Measurements from ENCODE around the gene ITCH.
"Not testable (repeated sequence)": the region's sequence is repeated elsewhere in the genome, so short reads cannot be mapped to it uniquely, and the experiment has no call there.

The ITCH gene

DNA sequence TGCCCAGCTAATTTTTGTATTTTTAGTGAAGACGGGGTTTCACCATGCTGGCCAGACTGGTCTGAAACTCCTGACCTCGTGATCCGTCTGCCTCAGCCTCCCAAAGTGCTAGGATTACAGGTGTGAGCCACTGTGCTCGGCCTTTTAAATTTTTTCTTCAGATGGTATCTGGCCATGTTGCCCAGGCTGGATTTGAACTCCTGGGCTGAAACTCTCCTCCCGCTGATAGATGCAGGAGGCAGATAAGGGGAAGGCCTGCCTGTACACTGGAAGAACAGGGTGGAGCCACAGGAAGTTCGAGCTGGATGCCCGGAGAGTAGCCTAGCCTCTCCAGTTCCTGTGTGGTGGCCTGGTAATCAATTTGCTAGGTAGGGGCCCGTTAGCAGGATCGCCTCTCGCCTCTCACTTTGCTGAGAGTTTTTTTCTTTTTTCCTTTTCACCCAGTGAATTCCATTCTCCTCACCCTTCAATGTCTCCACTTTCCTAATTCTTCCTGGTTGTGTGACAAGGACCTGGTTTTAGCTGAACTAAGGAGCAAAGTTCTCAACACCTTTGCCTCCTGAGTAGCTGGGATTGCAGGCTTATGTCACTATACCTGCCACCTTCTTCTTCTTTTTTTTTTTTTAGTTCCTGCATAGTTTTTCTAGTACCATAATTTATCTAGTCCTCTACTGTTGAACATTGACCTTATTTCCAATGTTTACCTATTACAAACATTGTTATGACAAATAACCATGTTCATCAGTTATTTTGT, 19.4 kb upstream of the ITCH start:
- DNase-seq (ENCODE audit: low read depth in 4 of 4, low spot score in 1 of 4) = no peak

DNA sequence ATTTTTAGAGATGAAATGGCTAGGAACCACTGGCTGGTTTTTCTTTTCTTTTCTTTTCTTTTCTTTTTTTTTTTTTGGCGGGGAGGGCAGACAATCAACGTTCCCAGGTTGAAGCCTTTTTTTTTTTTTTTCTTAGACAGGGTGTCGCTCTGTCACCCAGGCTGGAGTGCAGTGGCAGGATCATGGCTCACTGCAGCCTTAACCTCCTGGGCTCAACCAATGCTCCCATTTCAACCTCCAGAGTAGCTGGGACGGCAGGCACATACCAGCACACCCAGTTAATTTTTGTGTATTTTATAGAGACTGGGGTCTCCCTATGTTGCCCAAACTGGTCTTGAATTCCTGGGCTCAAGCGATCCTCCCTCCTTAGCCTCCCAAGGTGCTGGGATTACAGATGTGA, 18.8 kb upstream of the ITCH start:
- DNase-seq (ENCODE audit: low read depth in 4 of 4, low spot score in 1 of 4) = no peak

DNA sequence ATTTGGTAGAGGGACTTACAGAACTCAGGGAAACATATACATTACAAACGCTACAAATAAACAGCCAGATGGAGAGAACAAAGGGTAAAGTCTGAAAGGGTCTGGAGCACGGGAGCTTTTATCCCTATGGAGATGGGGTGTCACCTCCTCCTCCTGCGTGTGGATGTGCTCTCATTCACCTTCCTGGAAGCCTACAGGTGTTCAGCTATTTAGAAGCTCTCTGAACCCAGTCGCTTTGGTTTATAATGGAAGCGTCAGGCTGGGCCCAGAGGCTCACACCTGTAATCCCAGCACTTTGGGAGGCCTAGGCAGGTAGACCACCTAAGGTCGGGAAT, 17.7 kb upstream of the ITCH start:
- DNase-seq (ENCODE audit: low read depth in 4 of 4, low spot score in 1 of 4) = no peak

DNA sequence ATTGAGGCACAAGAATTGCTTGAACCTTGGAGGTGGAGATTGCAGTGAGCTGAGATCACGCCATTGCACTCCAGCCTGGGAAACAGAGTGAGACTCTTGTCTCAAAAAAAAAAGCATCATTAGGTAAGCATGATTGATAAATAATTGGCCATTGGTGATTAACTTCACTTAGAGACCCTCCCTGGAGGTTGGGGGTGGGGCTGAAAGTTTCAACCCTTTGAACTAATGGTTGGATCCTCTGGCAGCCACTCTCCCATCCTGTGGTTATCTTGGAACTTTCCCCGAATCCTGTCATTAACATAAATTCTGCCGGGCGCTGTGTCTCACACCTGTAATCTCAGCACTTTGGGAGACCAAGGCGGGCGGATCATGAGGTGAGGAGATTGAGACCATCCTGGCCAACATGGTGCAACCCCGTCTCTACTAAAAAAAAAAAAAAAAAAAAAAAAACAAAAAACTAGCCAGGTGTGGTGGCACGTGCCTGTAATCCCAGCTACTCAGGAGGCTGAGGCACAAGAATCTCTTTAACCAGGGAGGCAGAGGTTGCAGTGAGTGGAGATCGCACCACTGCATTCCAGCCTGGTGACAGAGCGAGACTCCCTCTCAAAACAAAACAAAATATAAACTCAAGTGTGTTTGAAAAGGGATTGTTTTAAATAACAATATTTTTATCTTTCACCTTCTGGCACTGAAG, 17.1 kb upstream of the ITCH start:
- not testable (repeated sequence) for DNase-seq (ENCODE audit: low read depth in 4 of 4, low spot score in 1 of 4)

DNA sequence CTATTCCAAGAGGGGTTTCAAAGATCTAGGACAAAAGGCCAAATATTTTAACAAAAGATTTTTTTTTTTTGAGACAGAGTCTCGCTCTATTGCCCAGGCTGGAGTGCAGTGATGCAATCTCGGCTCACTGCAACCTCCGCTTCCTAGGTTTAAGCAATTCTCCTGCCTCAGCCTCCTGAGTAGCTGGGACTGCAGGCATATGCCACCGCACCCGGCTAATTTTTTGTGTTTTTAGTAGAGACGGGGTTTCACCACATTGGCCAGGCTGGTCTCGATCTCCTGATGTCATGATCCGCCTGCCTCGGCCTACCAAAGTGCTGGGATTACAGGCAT, 16.6 kb upstream of the ITCH start:
- not testable (repeated sequence) for DNase-seq (ENCODE audit: low read depth in 4 of 4, low spot score in 1 of 4)

DNA sequence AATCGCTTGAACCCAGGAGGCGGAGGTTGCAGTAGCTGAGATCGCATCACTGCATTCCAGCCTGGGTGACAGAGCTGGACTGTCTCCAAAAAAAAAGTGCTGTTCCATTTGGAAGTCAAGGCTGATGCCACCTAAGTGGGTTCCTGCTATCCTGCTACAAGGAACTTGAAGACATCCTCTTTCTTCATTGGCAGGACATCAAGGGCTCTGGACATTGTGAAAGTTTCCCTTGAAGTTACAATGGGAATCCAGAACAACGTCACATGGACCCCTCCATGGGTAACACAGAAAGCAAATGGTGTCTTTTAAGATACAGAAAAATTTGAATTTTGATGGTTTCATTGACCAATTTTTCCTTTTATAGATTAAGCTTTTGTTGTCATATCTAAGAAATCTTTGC, 15.5 kb upstream of the ITCH start:
- no peak for DNase-seq (ENCODE audit: low read depth in 4 of 4, low spot score in 1 of 4)

DNA sequence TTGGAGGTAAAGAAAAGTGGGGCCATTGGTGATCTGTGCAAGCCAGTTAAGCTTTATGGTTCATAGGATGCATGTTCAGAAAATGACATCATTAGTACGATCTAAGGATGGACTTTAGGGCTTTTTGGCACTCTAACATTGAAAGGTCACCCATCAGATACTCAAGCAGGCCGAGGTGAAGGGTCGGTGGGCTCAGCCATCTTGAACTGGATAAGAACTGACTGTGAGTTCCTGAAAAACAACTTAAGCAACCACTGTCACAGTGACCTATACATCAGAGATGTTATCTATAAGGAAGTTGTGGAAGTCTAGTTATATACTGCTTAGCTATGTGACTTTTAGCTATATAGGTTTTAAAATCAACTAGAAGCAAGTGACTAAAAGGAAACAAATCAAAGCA, 13.0 kb upstream of the ITCH start:
- no peak for DNase-seq (ENCODE audit: low read depth in 4 of 4, low spot score in 1 of 4)

DNA sequence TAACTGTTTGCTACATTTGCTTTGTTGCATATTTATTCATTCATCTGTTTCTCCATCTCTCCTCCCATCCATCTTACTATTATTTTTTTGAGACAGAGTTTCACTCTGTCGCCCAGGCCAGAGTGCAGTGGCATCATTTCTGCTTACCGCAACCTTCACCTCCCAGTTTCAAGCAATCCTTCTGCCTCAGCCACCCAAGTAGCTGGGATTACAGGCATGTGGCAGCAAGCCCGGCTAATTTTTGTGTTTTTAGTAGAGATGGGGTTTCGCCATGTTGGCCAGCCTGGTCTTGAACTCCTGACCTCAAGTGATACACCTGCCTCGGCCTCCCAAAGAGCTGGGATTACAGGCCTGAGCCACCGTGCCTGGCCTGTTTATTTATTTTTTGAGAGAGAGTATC, 9.6 kb upstream of the ITCH start:
- not testable (repeated sequence) for DNase-seq (ENCODE audit: low read depth in 4 of 4, low spot score in 1 of 4)

DNA sequence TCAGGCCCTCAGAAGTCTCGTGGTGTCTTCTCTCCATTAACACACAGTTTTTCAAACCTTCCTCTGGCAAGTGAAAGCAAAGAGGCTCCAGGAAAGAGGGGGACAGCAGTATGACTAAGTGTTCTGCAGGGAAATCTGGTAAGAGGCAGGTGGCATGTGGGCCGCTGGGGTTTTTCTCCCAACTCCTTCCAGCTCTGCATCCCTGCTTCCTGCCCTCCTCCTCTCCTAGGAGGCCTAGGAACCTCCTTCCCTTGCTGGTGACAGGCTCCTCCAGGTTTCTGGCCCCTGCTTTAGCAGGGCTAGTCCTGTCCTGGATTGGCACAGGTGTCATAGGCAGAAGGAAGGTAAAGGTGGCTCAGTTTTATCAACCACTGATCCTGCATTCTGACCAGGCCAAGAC, 7.6 kb upstream of the ITCH start:
- DNase-seq (ENCODE audit: low read depth in 4 of 4, low spot score in 1 of 4) = no peak

DNA sequence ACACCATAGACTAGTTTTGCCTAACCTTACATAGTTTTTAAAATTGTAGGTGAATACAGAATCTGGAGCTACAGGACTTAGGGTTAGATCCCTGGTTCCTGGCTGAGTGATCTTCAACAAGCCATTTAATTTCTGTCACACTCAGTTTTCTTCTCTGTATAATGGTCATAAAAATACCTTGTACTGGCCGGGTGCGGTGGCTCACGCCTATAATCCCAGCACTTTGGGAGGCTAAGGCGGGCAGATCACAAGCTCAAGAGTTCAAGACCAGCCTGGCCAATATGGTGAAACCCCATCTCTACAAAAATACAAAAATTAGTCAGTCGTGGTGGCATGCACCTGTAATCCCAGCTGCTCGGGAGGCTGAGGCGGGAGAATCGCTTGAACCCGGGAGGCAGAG, 3.3 kb upstream of the ITCH start:
- not testable (repeated sequence) for DNase-seq (ENCODE audit: low read depth in 4 of 4, low spot score in 1 of 4)

DNA sequence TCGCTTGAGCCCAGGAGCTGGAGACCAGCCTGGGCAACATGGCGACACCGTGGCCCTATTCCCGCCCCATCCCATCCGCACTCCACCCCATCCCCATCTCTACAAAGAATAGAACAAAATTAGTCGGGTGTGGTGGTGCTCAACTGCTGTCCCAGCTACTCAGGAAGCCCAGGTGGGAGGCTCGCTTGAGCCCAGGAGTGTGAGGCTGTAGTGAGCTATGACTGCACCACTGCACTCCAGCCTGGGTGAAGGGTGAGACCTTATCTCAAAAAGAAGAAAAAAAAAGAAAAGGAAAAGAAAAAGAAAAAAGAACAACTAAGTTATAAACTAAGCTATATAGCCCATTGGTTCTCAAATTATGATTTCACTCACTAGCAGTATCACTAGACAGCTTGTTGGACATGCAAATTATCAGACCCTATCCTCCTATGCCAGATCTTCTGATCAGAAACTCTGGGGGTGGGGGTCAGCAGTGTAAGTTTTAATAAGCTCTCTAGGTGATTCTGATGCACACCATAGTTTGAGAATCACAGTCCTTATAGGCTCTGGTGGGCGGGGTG, 491 bp upstream of the ITCH start:
- no peak for DNase-seq (ENCODE audit: low read depth in 4 of 4, low spot score in 1 of 4)

DNA sequence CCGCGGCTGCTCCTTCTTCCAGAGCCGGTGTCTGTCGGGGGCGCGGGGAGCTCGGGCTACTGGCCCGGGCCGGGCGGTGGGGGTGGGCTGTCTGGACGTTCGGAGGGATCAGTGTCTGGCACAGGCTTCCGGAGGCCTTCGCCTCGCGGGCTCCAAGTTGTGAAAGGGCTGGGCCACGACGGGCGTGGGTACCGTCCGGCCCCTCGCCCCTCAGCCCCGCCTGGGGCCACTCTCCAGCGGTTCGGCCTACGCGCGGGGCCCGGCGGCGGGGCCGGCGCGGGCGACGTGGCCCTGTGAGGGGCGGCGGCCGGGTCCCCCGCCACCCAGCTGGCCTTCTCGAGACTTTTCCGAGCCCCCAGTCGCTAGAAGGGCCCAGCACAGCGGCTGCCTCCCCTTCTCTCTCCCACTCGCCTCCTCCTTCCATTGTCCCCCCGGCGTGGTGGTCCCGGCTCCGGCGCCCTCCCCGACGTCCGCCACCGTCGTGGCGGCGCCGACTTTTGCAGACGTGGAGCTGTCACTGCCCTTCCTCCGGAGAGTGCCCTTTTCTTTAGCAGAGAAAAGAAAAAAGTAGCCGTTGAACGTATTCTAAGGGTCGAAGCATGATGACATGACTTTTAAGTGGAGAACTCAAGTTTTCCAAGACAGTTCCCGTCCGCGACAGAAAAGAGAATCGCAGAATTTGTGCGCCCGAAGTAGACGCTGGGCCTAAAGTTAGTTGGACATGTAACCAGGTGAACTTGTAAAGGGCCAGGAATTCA, 571 bp downstream of the ITCH start:
- DNase-seq (ENCODE audit: low read depth in 4 of 4, low spot score in 1 of 4) = peak in 1 of 4 experiments; percentile 4

DNA sequence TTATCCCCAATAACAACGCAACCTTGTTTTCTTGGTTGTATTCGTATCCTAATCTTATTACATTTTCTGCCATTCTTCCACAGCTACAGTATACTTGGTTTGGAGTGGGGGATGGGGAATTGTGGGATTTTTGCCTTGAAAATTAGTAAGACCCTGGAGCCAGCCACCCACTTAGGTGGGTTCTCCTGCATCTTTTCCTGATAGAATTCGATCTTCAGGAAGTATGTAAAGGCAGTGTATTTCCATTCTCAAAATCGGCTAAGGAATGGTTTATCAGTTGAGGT, 1.1 kb downstream of the ITCH start:
- DNase-seq (ENCODE audit: low read depth in 4 of 4, low spot score in 1 of 4) = no peak

DNA sequence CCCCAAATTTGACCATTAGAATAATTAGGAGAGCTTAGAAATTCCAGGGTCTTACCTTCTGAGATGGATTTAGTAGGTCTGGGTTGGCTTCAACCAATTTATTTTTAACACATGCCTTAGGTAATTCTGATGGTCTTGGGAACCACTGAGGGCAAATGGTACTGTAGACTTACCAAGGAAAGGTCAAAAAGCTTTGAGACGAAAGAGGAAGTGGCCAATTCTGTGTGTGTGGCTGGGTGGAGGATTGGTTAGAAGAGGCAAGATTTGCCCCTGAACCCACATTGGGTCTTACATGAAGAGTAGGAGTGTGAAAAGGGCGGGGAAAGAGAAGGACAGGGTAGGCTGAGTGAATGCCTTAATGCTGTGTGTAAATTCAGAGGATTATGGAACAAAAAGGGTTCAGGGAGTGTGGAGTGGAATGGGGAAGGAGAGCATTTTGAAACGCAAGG, 2.7 kb downstream of the ITCH start:
- no peak for DNase-seq (ENCODE audit: low read depth in 4 of 4, low spot score in 1 of 4)

DNA sequence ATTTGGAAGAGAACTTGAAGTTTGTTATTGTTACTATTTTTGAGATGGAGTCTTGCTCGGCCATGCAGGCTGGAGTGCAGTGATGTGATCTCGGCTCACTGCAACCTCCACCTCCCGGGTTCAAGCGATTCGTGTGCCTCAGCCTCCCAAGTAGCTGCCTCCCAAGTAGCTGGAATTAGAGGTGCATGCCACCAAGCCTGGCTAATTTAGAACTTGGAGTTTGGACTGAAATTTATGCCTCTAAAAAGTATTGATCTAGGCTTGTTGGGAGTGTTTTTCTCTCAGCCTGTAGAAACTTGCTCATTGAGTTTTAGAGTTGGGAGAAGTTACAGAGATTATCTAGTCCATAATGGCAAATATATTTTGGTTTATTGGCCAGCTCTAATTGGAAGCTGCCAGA, 4.1 kb downstream of the ITCH start:
- no peak for DNase-seq (ENCODE audit: low read depth in 4 of 4, low spot score in 1 of 4)

DNA sequence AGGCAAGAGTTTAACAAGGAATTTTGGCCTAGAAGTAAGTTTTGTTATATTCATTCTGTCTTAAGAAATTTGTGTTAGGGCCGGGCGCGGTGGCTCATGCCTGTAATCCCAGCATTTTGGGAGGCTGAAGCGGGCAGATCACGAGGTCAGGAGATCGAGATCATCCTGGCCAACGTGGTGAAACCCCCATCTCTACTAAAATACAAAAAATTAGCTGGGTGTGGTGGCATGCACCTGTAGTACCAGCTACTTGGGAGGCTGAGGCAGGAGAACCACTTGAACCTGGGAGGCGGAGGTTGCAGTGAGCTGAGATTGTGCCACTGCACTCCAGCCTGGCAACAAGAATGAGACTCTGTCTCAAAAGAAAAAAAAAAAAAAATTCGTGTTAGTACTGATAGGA, 4.8 kb downstream of the ITCH start:
- not testable (repeated sequence) for DNase-seq (ENCODE audit: low read depth in 4 of 4, low spot score in 1 of 4)

DNA sequence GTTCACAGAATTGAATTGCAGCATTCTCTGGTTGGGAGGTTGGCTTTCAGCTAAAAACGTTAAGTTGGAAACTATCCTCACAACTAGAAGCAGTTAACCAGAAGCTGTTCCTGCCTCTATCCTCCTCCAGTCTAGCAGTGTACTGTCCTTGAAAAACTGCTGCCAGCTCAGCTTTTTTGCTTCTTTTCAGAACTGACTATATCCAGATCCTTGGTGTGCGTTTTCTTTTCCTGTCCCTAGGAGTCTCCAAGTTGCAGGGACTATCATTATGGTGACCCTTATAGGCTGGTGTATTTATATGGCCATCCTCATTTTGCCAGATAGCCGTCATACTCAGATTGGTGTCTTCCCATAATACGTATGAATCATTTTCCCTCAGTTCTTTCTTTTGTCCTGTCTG, 5.5 kb downstream of the ITCH start:
- no peak for DNase-seq (ENCODE audit: low read depth in 4 of 4, low spot score in 1 of 4)

DNA sequence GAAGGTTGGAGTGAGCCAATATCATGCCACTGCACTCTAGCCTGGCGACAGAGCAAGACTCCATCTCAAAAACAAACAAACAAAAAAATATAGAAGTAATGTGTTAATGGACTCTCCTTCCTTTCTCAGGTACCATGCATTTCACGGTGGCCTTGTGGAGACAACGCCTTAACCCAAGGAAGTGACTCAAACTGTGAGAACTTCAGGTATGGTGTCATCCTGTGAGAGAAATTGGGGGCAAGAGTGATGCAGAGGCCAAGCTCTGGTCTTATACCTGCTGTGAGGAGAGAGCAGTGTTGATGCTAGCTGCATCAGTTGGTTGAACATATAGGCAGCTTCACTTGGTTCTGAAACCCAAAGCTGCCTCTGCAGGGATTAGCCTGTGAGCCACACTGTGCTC, 6.2 kb downstream of the ITCH start:
- DNase-seq (ENCODE audit: low read depth in 4 of 4, low spot score in 1 of 4) = no peak

DNA sequence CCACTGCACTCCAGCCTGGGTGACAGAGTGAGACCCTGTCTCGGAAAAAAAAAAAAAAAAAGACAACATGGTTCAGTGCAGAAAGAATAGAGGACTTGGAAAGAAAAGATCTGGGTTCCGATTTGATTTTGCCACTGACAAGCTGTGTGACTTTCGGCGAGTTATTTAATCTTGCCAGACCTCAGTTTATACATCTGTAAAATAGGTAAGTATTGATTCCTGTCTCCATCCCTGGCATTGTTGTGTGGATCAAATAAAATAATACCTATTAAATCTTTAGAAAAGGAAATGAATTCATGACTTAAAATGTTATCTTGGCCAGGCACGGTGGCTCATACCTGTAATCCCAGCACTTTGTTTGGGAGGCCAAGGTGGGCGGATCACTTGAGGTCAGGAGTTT, 7.0 kb downstream of the ITCH start:
- DNase-seq (ENCODE audit: low read depth in 4 of 4, low spot score in 1 of 4) = no peak

DNA sequence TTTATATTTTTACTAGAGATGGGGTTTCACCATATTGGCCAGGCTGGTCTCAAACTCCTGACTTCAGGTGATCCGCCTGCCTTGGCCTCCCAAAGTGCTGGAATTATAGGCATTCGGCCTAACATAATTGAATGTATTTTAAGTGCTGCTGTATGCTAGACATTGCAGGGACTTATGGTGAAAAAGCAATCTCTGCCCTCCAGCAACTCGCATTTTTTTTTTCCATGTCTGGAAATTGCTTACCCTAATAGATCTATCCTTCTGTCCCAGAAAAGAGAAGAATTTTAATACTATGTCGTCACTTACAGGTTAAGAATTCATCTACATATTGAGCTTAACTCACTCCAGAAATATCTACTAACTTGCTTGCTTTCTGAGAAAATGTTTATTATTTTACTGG, 10.4 kb downstream of the ITCH start:
- no peak for DNase-seq (ENCODE audit: low read depth in 4 of 4, low spot score in 1 of 4)

DNA sequence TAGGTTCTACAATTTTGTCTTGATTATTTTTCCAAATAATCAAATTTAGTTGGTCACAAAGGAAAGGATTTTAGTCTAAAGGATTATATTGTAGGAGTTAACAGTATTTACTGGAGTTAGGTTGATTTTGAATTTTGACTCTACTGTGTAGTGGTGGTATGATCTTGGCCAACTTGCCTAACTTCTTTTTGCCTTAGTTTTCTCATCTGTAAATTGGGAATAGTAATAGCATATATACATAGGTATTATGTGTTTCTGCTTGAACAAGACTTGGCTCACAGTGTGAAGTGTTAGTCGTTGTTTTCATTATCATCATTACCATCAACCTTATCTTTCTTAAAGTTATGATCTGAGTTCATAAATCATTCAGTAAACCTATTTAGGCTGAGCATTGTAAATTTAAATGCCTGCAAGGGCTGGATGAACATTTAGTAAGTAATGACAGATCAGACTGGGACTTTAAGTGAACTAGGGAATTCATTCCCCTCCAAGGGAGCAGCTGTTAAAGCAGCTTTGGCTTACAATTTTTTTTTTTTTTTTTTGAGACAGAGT, 11.2 kb downstream of the ITCH start:
- DNase-seq (ENCODE audit: low read depth in 4 of 4, low spot score in 1 of 4) = no peak

DNA sequence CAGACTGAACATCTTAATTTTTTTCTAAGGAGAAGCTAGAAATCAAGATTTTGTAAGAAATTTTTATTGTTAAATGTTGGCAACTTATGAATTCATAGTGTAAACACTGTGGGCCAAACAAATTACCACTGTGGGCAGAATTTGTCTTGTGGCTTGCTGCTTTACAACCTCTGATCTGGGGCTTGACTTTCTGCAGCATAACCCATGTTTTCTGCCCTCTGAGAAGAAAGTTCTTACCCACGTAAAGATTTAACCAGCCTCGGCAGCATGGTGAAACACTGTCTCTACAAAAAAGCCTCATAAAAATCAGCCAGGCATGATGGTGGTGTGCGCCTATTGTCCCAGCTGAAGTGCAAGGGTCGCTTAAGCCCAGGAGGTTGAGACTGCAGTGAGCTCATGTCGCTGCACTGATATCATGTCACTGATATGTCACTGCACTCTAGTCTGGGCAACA, 12.9 kb downstream of the ITCH start:
- DNase-seq (ENCODE audit: low read depth in 4 of 4, low spot score in 1 of 4) = no peak
